Mesothelial cell of epicardium (in vitro differentiated cells): ENCODE results near the gene GASK1A. TPM values are rescaled to one million over a fixed set of nuclear protein-coding genes. Genes with fewer than 3 reads are reported as not detected.

Experiments used
- DNase-seq, 2 experiments: peaks; one replicate each; pipeline ENCODE4 v3.0.0; 2021; ENCODE audit warnings: low spot score in 2 of 2; ENCODE audit not compliant: unreplicated experiment in 2 of 2
- H3K27ac Mint-ChIP-seq: 2 replicates; pipeline ENCODE4 v1.8.0; 2021; ENCODE audit warnings: mixed read lengths
- H3K27me3 Mint-ChIP-seq: 2 replicates; pipeline ENCODE4 v1.8.0; 2021; ENCODE audit warnings: low read depth, mixed read lengths
- H3K36me3 Mint-ChIP-seq: 2 replicates; pipeline ENCODE4 v1.8.0; 2021; ENCODE audit warnings: mixed read lengths
- H3K4me1 Mint-ChIP-seq: 2 replicates; pipeline ENCODE4 v1.8.0; 2021; ENCODE audit warnings: mixed read lengths
- H3K4me3 Mint-ChIP-seq: 2 replicates; pipeline ENCODE4 v1.8.0; 2021; ENCODE audit warnings: mild to moderate bottlenecking, moderate library complexity, mixed read lengths
- H3K9me3 Mint-ChIP-seq: 2 replicates; pipeline ENCODE4 v1.8.0; 2021; ENCODE audit warnings: mixed read lengths
- total RNA-seq: library from RNA; stranded (reverse); gene quantifications from 3 replicates; pipeline ENCODE4 v1.2.1, GENCODE V29; 2021
- TF ChIP-seq, protein P1 (sequence below): fragments of 200-600 bp; sonication (generic); IDR thresholded peaks from one replicate; pipeline ENCODE4 v1.5.0; 2021; ENCODE audit warnings: antibody characterized with exemption; ENCODE audit not compliant: unreplicated experiment

Gene GASK1A
- total RNA-seq, 1 donor from 2014 or later, result 1.6 TPM

DNA sequence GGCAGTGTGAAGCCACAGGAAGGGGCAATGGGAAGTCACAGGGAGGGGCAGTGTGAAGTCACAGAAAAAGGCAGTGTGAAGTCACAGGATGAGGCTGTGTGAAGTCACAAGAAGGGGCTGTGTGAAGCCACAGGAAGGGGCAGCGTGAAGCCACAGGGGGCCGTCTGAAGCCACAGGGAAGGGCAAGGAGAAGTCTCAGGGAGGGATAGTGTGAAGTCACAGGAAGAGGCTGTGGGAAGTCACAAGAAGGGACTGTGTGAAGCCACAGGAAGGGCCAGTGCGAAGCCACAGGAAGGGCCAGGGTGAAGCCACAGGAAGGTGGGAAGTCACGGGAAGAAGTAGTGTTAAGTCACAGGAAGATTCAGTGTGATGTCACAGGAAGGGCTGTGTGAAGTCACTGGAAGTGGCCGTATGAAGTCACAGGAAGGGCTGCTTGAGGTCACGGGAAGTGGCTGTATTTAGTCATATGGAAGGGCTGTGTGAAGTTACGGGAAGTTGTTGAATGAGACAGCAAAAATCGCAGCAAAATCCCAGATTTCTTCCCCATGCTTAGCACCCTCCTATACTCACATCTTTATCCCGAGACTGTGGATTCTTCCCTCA, 38.6 kb downstream of the GASK1A start:
- H3K36me3 Mint-ChIP-seq, result no peaks in the 10 kb centered on the region
- H3K27me3 Mint-ChIP-seq, result peaks cover 12% of the 10 kb centered on the region
- DNase-seq, result no peak
- H3K27ac Mint-ChIP-seq, result no peak overlapping the region
- no peak overlapping the region for H3K4me3 Mint-ChIP-seq
- TF ChIP-seq, protein P1, sequence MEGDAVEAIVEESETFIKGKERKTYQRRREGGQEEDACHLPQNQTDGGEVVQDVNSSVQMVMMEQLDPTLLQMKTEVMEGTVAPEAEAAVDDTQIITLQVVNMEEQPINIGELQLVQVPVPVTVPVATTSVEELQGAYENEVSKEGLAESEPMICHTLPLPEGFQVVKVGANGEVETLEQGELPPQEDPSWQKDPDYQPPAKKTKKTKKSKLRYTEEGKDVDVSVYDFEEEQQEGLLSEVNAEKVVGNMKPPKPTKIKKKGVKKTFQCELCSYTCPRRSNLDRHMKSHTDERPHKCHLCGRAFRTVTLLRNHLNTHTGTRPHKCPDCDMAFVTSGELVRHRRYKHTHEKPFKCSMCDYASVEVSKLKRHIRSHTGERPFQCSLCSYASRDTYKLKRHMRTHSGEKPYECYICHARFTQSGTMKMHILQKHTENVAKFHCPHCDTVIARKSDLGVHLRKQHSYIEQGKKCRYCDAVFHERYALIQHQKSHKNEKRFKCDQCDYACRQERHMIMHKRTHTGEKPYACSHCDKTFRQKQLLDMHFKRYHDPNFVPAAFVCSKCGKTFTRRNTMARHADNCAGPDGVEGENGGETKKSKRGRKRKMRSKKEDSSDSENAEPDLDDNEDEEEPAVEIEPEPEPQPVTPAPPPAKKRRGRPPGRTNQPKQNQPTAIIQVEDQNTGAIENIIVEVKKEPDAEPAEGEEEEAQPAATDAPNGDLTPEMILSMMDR, result no peak
- peaks cover 5% of the 10 kb centered on the region for H3K9me3 Mint-ChIP-seq
- H3K4me1 Mint-ChIP-seq, result peaks cover 7% of the 10 kb centered on the region

DNA sequence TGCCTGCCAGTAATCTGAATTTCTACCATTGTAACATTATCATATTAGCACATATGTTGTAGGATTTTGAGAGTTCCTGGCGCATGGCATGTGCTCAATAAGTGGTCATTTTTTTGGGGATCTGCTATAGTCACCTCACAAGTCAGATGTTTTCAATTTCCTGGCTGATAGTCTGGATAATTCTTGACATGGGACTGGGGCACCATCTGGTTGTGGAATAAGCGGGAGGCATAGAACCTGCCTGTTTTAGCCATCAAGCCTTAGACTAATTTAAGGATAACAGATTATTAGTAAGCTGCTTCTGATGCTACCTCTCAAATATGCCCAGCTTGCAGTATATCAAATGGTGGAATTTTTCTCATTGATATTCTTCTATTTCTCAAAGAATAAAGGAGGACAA, 39.1 kb downstream of the GASK1A start:
- Mint-ChIP-seq H3K9me3 (peaks cover 5% of the 10 kb centered on the region), H3K27me3 (peaks cover 12% of the 10 kb centered on the region), H3K4me3 (no peak overlapping the region), H3K4me1 (peaks cover 7% of the 10 kb centered on the region), H3K27ac (no peak overlapping the region), H3K36me3 (no peaks in the 10 kb centered on the region)
- TF ChIP-seq, protein P1, result no peak
- DNase-seq, result no peak

DNA sequence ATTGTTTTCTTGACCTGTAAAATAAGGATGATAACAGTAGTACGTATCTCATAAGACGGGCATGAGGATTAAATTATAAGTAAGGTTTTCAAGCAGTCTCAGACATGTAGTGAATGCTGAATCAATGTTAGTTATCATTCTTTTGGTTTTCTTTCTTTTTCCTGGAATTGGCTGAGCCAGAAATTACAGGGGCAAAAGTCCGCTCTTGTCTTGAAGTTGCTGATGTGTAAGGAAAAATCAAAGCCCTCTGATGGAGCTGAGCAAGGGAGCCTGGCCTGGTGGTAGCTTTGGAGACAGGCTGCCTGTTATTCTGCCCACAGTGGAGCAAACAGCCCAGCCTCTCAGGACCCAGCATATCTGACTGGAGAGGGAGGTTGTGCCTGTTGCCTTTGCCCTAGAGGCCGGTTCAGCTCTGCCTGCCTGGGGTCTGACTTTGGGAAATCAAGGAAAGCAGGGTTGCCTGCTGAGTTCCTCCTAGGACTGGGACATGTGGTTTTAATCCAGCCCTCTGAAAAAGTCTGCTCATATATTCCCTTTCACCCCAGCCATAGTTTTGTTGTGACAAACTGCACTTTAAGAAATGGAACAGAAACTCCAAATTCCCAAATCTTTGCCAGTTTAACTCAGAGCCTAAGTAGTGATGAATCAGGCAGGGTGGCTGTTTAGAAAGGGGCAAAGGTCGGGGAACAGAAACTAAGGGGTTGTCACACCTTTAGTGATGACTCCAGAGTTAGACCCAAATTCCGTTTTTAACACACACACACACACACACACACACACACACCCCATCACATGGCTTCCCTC, 40.1 kb downstream of the GASK1A start:
- Mint-ChIP-seq H3K27ac (peak overlapping the region; percentile 48), H3K4me1 (peaks cover 7% of the 10 kb centered on the region), H3K9me3 (peaks cover 5% of the 10 kb centered on the region), H3K4me3 (no peak overlapping the region), H3K36me3 (no peaks in the 10 kb centered on the region), H3K27me3 (peaks cover 12% of the 10 kb centered on the region)
- TF ChIP-seq, protein P1, result no peak
- DNase-seq, result no peak

DNA sequence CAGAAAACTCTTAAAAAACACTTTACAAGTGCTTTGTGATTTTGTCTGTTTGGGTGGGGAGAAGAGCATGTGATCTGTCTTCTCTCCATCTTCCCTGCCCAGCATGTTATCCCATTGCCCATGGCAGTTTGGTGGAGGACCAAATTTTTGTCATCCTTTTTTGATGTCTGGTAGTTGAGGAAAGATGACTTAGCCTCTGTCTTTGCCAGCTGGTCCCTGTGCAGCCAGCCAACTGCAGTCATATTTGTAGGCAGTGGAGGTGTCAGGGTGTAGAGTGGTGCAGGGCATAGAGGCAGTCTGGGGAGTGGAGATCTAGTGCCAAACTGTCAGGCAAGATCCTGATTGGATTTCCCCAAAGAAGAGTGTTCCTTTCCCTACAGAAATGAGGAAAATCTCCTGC, 40.7 kb downstream of the GASK1A start:
- peaks cover 12% of the 10 kb centered on the region for H3K27me3 Mint-ChIP-seq
- H3K27ac Mint-ChIP-seq, result no peak overlapping the region
- H3K4me1 Mint-ChIP-seq, result peaks cover 7% of the 10 kb centered on the region
- DNase-seq, result no peak
- no peaks in the 10 kb centered on the region for H3K36me3 Mint-ChIP-seq
- peaks cover 5% of the 10 kb centered on the region for H3K9me3 Mint-ChIP-seq
- TF ChIP-seq, protein P1, result no peak
- no peak overlapping the region for H3K4me3 Mint-ChIP-seq

DNA sequence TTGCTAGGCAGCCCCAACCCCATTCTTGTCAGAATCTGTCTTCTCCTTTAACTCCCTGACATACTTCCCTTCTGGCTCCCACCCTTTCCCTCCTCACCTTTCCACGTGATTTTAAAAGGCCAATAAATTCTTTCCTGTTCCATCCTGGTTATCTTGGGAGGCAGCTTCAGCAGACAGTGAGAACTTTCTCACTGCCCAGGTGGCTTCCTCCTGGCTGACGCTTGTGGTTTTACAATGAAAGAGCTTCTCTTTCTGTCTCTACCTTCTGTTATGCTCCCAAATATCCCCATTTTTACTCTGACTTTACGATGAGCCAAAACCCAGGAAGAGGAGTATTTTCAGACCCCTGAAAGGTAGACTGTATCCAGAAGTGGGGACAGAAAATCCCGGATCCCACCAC, 42.1 kb downstream of the GASK1A start:
- H3K27me3 Mint-ChIP-seq, result peaks cover 12% of the 10 kb centered on the region
- peaks cover 5% of the 10 kb centered on the region for H3K9me3 Mint-ChIP-seq
- TF ChIP-seq, protein P1, result no peak
- no peaks in the 10 kb centered on the region for H3K36me3 Mint-ChIP-seq
- H3K27ac Mint-ChIP-seq, result no peak overlapping the region
- no peak overlapping the region for H3K4me3 Mint-ChIP-seq
- DNase-seq, result no peak
- peaks cover 15% of the 10 kb centered on the region for H3K4me1 Mint-ChIP-seq
